Measurements from ENCODE around the gene TM2D1.

Gene TM2D1

GRCh38 chr1:61645476-61645875 lies 79.5 kb downstream of the TM2D1 start:
- WGBS, 2 experiments = 92% methylated on average over 4 of the region's 4 CpGs
- Histone ChIP-seq H3K36me3 (ENCODE audit: control insufficient read depth, insufficient read depth, low read length) (no peaks in the 10 kb centered on the region), H3K4me3 (ENCODE audit: insufficient read depth, low read depth, low read length) (no peak overlapping the region), H3K27ac (ENCODE audit: insufficient read depth, low read depth, low read length, poor library complexity, severe bottlenecking) (no peak overlapping the region), H3K9me3 (ENCODE audit: control insufficient read depth, low read length) (no peaks in the 10 kb centered on the region), H3K4me1 (ENCODE audit: control insufficient read depth, insufficient read depth, low read length) (no peaks in the 10 kb centered on the region), H3K27me3 (ENCODE audit: control insufficient read depth, insufficient read depth, low read length, poor library complexity, severe bottlenecking) (peaks cover 7% of the 10 kb centered on the region)

DNA sequence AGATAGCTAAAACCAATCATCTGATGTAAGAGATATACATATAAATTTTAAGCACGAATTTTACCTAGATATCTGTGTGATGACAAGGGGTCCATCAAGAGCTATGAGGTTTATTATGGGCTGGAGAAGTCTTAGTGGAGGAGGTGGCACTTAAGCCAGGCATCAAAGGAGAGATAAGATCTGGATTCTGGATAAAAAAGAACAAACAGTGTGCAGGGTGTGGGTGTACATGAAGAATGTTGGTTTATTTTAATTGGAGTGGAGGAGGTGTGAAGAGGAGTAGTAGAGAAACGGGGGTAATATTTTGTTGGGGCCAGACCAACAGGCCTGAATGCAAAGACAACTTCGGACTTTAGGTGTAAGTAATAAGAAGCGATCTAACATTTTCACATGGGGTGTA lies 80.6 kb downstream of the TM2D1 start:
- Histone ChIP-seq H3K36me3 (ENCODE audit: control insufficient read depth, insufficient read depth, low read length) (no peaks in the 10 kb centered on the region), H3K4me3 (ENCODE audit: insufficient read depth, low read depth, low read length) (no peak overlapping the region), H3K27ac (ENCODE audit: insufficient read depth, low read depth, low read length, poor library complexity, severe bottlenecking) (no peak overlapping the region), H3K4me1 (ENCODE audit: control insufficient read depth, insufficient read depth, low read length) (no peaks in the 10 kb centered on the region), H3K27me3 (ENCODE audit: control insufficient read depth, insufficient read depth, low read length, poor library complexity, severe bottlenecking) (peaks cover 7% of the 10 kb centered on the region), H3K9me3 (ENCODE audit: control insufficient read depth, low read length) (no peaks in the 10 kb centered on the region)
- WGBS, 2 experiments = 96% methylated on average over 4 of the region's 4 CpGs

- Histone ChIP-seq H3K4me1 (ENCODE audit: control insufficient read depth, insufficient read depth, low read length) (no peaks in the 10 kb centered on the region), H3K36me3 (ENCODE audit: control insufficient read depth, insufficient read depth, low read length) (no peaks in the 10 kb centered on the region), H3K27me3 (ENCODE audit: control insufficient read depth, insufficient read depth, low read length, poor library complexity, severe bottlenecking) (peaks cover 7% of the 10 kb centered on the region), H3K4me3 (ENCODE audit: insufficient read depth, low read depth, low read length) (no peak overlapping the region), H3K27ac (ENCODE audit: insufficient read depth, low read depth, low read length, poor library complexity, severe bottlenecking) (no peak overlapping the region), H3K9me3 (ENCODE audit: control insufficient read depth, low read length) (no peaks in the 10 kb centered on the region)
- WGBS, 2 experiments = 82 to 87% methylated on average over 5 of the region's 5 CpGs
Measured at GRCh38 chr1:61642475-61643232, 82.3 kb downstream of the TM2D1 start.

- 30% methylated on average over 23 of the region's 23 CpGs for WGBS, 2 experiments
- H3K27me3 ChIP-seq (ENCODE audit: control insufficient read depth, insufficient read depth, low read length, poor library complexity, severe bottlenecking) = peaks cover 7% of the 10 kb centered on the region
Measured at GRCh38 chr1:61641578-61642336, 83.2 kb downstream of the TM2D1 start.

GRCh38 chr1:61640531-61641530 lies 84.1 kb downstream of the TM2D1 start:
- Histone ChIP-seq H3K27me3 (ENCODE audit: control insufficient read depth, insufficient read depth, low read length, poor library complexity, severe bottlenecking) (peaks cover 7% of the 10 kb centered on the region), H3K27ac (ENCODE audit: insufficient read depth, low read depth, low read length, poor library complexity, severe bottlenecking) (no peak overlapping the region), H3K9me3 (ENCODE audit: control insufficient read depth, low read length) (no peaks in the 10 kb centered on the region), H3K4me1 (ENCODE audit: control insufficient read depth, insufficient read depth, low read length) (no peaks in the 10 kb centered on the region), H3K4me3 (ENCODE audit: insufficient read depth, low read depth, low read length) (no peak overlapping the region), H3K36me3 (ENCODE audit: control insufficient read depth, insufficient read depth, low read length) (no peaks in the 10 kb centered on the region)
- WGBS, 2 experiments = 95% methylated on average over 22 of the region's 22 CpGs

More at GRCh38 chr1:61641578-61642336, 83.2 kb downstream of the TM2D1 start:
- Histone ChIP-seq H3K9me3 (ENCODE audit: control insufficient read depth, low read length) (no peaks in the 10 kb centered on the region), H3K4me3 (ENCODE audit: insufficient read depth, low read depth, low read length) (no peak overlapping the region), H3K27ac (ENCODE audit: insufficient read depth, low read depth, low read length, poor library complexity, severe bottlenecking) (no peak overlapping the region), H3K4me1 (ENCODE audit: control insufficient read depth, insufficient read depth, low read length) (no peaks in the 10 kb centered on the region), H3K36me3 (ENCODE audit: control insufficient read depth, insufficient read depth, low read length) (no peaks in the 10 kb centered on the region)

- 93 to 96% methylated on average over 11 of the region's 11 CpGs for WGBS, 2 experiments
- Histone ChIP-seq H3K27me3 (ENCODE audit: control insufficient read depth, insufficient read depth, low read length, poor library complexity, severe bottlenecking) (peaks cover 7% of the 10 kb centered on the region), H3K4me3 (ENCODE audit: insufficient read depth, low read depth, low read length) (no peak overlapping the region), H3K27ac (ENCODE audit: insufficient read depth, low read depth, low read length, poor library complexity, severe bottlenecking) (no peak overlapping the region), H3K36me3 (ENCODE audit: control insufficient read depth, insufficient read depth, low read length) (no peaks in the 10 kb centered on the region), H3K9me3 (ENCODE audit: control insufficient read depth, low read length) (no peaks in the 10 kb centered on the region), H3K4me1 (ENCODE audit: control insufficient read depth, insufficient read depth, low read length) (no peaks in the 10 kb centered on the region)
Measured at GRCh38 chr1:61639608-61640336, 85.2 kb downstream of the TM2D1 start.

DNA sequence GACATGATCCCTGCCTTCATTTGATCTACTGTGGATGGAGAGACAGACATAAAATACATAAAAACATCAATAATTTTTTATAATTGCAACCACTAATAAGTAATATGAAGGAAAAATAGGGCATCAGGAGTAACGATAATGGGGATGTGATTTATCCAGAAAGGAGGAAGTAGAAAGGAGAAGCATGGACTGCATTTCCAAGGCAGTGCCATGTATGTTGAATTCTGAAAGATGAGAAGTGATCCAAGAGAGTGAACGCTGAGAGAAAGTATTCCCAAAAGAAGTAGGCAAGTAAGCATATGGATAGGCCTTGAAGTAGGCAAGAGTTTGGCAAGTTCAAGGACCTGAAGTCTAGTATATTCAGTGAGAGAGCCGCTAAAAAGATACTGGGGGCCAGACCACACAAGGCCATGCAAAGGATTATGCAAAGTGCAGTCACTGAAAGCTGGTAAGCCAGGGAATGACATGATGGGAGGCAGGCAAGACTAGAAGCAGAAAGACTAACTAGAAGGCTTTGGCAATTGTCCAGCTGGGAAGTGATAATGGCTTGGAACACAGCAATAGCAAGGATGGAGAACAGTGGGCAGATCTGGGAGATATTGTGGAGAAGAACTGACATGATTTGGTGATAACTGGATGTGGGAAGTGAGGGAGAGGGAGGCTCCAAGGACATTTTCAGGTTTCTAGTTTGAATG lies 85.9 kb downstream of the TM2D1 start:
- Histone ChIP-seq H3K27ac (ENCODE audit: insufficient read depth, low read depth, low read length, poor library complexity, severe bottlenecking) (no peak overlapping the region), H3K4me3 (ENCODE audit: insufficient read depth, low read depth, low read length) (no peak overlapping the region), H3K4me1 (ENCODE audit: control insufficient read depth, insufficient read depth, low read length) (no peaks in the 10 kb centered on the region), H3K36me3 (ENCODE audit: control insufficient read depth, insufficient read depth, low read length) (no peaks in the 10 kb centered on the region), H3K27me3 (ENCODE audit: control insufficient read depth, insufficient read depth, low read length, poor library complexity, severe bottlenecking) (peaks cover 7% of the 10 kb centered on the region), H3K9me3 (ENCODE audit: control insufficient read depth, low read length) (no peaks in the 10 kb centered on the region)
- 87 to 90% methylated on average over 3 of the region's 3 CpGs for whole genome bisulfite sequencing, 2 experiments

DNA sequence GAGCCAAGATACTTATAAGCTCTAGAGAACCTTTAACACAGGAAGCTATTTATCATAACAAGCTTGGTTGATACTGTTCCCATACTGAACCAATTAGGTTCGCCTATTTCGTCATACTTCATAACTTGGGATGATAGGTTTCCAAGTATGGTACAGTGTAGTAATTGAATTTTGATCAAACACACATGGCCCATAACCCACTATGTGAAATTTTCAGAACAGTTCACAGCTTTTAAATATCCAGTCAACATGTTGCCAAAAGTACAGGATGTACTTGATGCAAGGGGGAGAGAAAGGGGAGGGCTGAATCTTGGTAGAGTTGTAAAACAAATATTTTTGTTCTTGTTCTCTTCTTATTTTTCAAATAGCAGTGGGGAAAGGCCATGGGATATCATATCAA lies 86.6 kb downstream of the TM2D1 start:
- H3K36me3 ChIP-seq (ENCODE audit: control insufficient read depth, insufficient read depth, low read length) = no peaks in the 10 kb centered on the region
- H3K27ac ChIP-seq (ENCODE audit: insufficient read depth, low read depth, low read length, poor library complexity, severe bottlenecking) = no peak overlapping the region

GRCh38 chr1:61637470-61637869 lies 87.5 kb downstream of the TM2D1 start:
- H3K36me3 ChIP-seq (ENCODE audit: control insufficient read depth, insufficient read depth, low read length) = no peaks in the 10 kb centered on the region
- no peaks in the 10 kb centered on the region for H3K4me1 ChIP-seq (ENCODE audit: control insufficient read depth, insufficient read depth, low read length)
- H3K4me3 ChIP-seq (ENCODE audit: insufficient read depth, low read depth, low read length) = no peak overlapping the region
- no peak overlapping the region for H3K27ac ChIP-seq (ENCODE audit: insufficient read depth, low read depth, low read length, poor library complexity, severe bottlenecking)
- no peaks in the 10 kb centered on the region for H3K9me3 ChIP-seq (ENCODE audit: control insufficient read depth, low read length)
- H3K27me3 ChIP-seq (ENCODE audit: control insufficient read depth, insufficient read depth, low read length, poor library complexity, severe bottlenecking) = peaks cover 7% of the 10 kb centered on the region
- WGBS, 2 experiments = 96 to 97% methylated on average over 1 to 2 of the region's 2 CpGs

More for the DNA sequence above, 86.6 kb downstream of the TM2D1 start:
- WGBS, 2 experiments = 100% methylated on average over 2 of the region's 2 CpGs; no CpG with 5 or more reads in 1 of the 2 experiments
- Histone ChIP-seq H3K4me3 (ENCODE audit: insufficient read depth, low read depth, low read length) (no peak overlapping the region), H3K4me1 (ENCODE audit: control insufficient read depth, insufficient read depth, low read length) (no peaks in the 10 kb centered on the region), H3K27me3 (ENCODE audit: control insufficient read depth, insufficient read depth, low read length, poor library complexity, severe bottlenecking) (peaks cover 7% of the 10 kb centered on the region), H3K9me3 (ENCODE audit: control insufficient read depth, low read length) (no peaks in the 10 kb centered on the region)
